Hepatocyte (in vitro differentiated cells): ENCODE results near the gene RASSF4.

Experiments
- EZH2phosphoT487 ChIP-seq: fragments of 200-600 bp; sonication (generic); IDR thresholded peaks from one replicate; pipeline ENCODE4 v1.6.1; 2018; ENCODE audit warnings: antibody characterized with exemption, mild to moderate bottlenecking, low read depth, moderate library complexity; ENCODE audit not compliant: unreplicated experiment, severe bottlenecking
- TF ChIP-seq, protein P1 (sequence below): fragments of 200-600 bp; sonication (generic); IDR thresholded peaks from 2 replicates; pipeline ENCODE4 v1.5.1; 2016; ENCODE audit warnings: antibody characterized with exemption, mild to moderate bottlenecking; ENCODE audit not compliant: poor library complexity

GRCh38 chr10:44972874-44973306 is 13.3 kb downstream of the RASSF4 start:
- TF ChIP-seq, protein P1, sequence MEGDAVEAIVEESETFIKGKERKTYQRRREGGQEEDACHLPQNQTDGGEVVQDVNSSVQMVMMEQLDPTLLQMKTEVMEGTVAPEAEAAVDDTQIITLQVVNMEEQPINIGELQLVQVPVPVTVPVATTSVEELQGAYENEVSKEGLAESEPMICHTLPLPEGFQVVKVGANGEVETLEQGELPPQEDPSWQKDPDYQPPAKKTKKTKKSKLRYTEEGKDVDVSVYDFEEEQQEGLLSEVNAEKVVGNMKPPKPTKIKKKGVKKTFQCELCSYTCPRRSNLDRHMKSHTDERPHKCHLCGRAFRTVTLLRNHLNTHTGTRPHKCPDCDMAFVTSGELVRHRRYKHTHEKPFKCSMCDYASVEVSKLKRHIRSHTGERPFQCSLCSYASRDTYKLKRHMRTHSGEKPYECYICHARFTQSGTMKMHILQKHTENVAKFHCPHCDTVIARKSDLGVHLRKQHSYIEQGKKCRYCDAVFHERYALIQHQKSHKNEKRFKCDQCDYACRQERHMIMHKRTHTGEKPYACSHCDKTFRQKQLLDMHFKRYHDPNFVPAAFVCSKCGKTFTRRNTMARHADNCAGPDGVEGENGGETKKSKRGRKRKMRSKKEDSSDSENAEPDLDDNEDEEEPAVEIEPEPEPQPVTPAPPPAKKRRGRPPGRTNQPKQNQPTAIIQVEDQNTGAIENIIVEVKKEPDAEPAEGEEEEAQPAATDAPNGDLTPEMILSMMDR = no peak
- no peak for TF ChIP-seq EZH2phosphoT487
